HG03565 (cell line): Measurements from ENCODE around the gene CCDC93.
A peak's percentile ranks its signal among the peaks of the same experiment; 100 is the strongest.

Experiments used
- ATAC-seq: cut with Tn5 transposase; IDR thresholded peaks from one replicate; pipeline ENCODE4 v1.9.1; 2021; ENCODE audit warnings: mild to moderate bottlenecking, moderate library complexity; ENCODE audit not compliant: unreplicated experiment

The CCDC93 gene

GRCh38 chr2:118013724-118014491 is at the start of gene CCDC93:
CCDC93 (minus strand) TSS chr2:118014070; CDS start chr2:118013995, 75 bp downstream.
- peak; percentile 89 for ATAC-seq

- no peak for ATAC-seq
Observed at GRCh38 chr2:118062669-118063068, 48.8 kb upstream of the CCDC93 start.

GRCh38 chr2:118062048-118062447 is 48.2 kb upstream of the CCDC93 start:
- no peak for ATAC-seq

GRCh38 chr2:118061135-118061955 is 47.5 kb upstream of the CCDC93 start:
- peak; percentile 69 for ATAC-seq

- ATAC-seq = no peak
Observed at GRCh38 chr2:118059919-118060478, 46.1 kb upstream of the CCDC93 start.

- no peak for ATAC-seq
Observed at GRCh38 chr2:118058951-118059350, 45.1 kb upstream of the CCDC93 start.

- no peak for ATAC-seq
Observed at GRCh38 chr2:118056801-118057200, 42.9 kb upstream of the CCDC93 start.

- peak; percentile 76 for ATAC-seq
Observed at GRCh38 chr2:118056165-118056534, 42.3 kb upstream of the CCDC93 start.

GRCh38 chr2:118055512-118056164 is 41.8 kb upstream of the CCDC93 start:
- peak; percentile 82 for ATAC-seq

- no peak for ATAC-seq
Observed at GRCh38 chr2:118054213-118055008, 40.5 kb upstream of the CCDC93 start.

- ATAC-seq = no peak
Observed at GRCh38 chr2:118053681-118054080, 39.8 kb upstream of the CCDC93 start.

- no peak for ATAC-seq
Observed at GRCh38 chr2:118052474-118052873, 38.6 kb upstream of the CCDC93 start.

GRCh38 chr2:118051826-118052358 is 38.0 kb upstream of the CCDC93 start:
- no peak for ATAC-seq

- no peak for ATAC-seq
Observed at GRCh38 chr2:118050974-118051373, 37.1 kb upstream of the CCDC93 start.

GRCh38 chr2:118050386-118050785 is 36.5 kb upstream of the CCDC93 start:
- no peak for ATAC-seq

- ATAC-seq = peak; percentile 66
Observed at GRCh38 chr2:118049816-118050140, 35.9 kb upstream of the CCDC93 start.

GRCh38 chr2:118049140-118049815 is 35.4 kb upstream of the CCDC93 start:
- no peak for ATAC-seq

GRCh38 chr2:118048401-118048800 is 34.5 kb upstream of the CCDC93 start:
- ATAC-seq = no peak

GRCh38 chr2:118047380-118047826 is 33.5 kb upstream of the CCDC93 start:
- ATAC-seq = no peak
